ENCODE results near the gene SLC25A43.

SLC25A43 gene

GRCh38 chrX:119501511-119502148, 102.5 kb downstream of the SLC25A43 start:
- no peaks in the 10 kb centered on the region for H3F3A ChIP-seq (ENCODE audit: low read depth)
- no peak overlapping the region for H3K4me3 ChIP-seq (ENCODE audit: low read length, poor library complexity, severe bottlenecking)
- no peaks in the 10 kb centered on the region for H3K79me2 ChIP-seq (ENCODE audit: insufficient read depth, low read length)
- H3K9ac ChIP-seq (ENCODE audit: low read depth, low read length, poor library complexity, severe bottlenecking), result no peak overlapping the region
- H3K27me3 ChIP-seq (ENCODE audit: insufficient read depth, low read length, poor library complexity, severe bottlenecking), result no peaks in the 10 kb centered on the region
- no peak for TF ChIP-seq EZH2phosphoT487 (IDR thresholded peaks at IDR 0.05; ENCODE audit: borderline replicate concordance)
- TF ChIP-seq CTCF (conservative IDR thresholded peaks at IDR 0.05; ENCODE audit: low read length), result no peak
- H3K4me2 ChIP-seq (ENCODE audit: low read depth, low read length, poor library complexity, severe bottlenecking), result no peak overlapping the region
- H2AFZ ChIP-seq (ENCODE audit: low read length), result no peak overlapping the region
- no peaks in the 10 kb centered on the region for H4K20me1 ChIP-seq (ENCODE audit: insufficient read depth, low read length, poor library complexity, severe bottlenecking)
- H3K4me1 ChIP-seq (ENCODE audit: insufficient read depth, low read length, poor library complexity, severe bottlenecking), result peaks cover 4% of the 10 kb centered on the region
- H3K36me3 ChIP-seq (ENCODE audit: insufficient read depth, low read length), result no peaks in the 10 kb centered on the region
- no peaks in the 10 kb centered on the region for H3K9me3 ChIP-seq (ENCODE audit: insufficient read depth, low read depth, low read length)
- no peaks in the 10 kb centered on the region for H3K9me2 ChIP-seq (replicated peaks; ENCODE audit: low read depth, low read length)

- H3K9me2 ChIP-seq (replicated peaks; ENCODE audit: low read depth, low read length), result no peaks in the 10 kb centered on the region
- H4K20me1 ChIP-seq (ENCODE audit: insufficient read depth, low read length, poor library complexity, severe bottlenecking), result no peaks in the 10 kb centered on the region
- H3K9ac ChIP-seq (ENCODE audit: low read depth, low read length, poor library complexity, severe bottlenecking), result no peak overlapping the region
- no peak overlapping the region for H3K4me3 ChIP-seq (ENCODE audit: low read length, poor library complexity, severe bottlenecking)
- H2AFZ ChIP-seq (ENCODE audit: low read length), result no peak overlapping the region
- TF ChIP-seq CTCF (conservative IDR thresholded peaks at IDR 0.05; ENCODE audit: low read length) (no peak), EZH2phosphoT487 (IDR thresholded peaks at IDR 0.05; ENCODE audit: borderline replicate concordance) (no peak)
- no peaks in the 10 kb centered on the region for H3K9me3 ChIP-seq (ENCODE audit: insufficient read depth, low read depth, low read length)
- no peaks in the 10 kb centered on the region for H3K4me1 ChIP-seq (ENCODE audit: insufficient read depth, low read length, poor library complexity, severe bottlenecking)
- H3K79me2 ChIP-seq (ENCODE audit: insufficient read depth, low read length), result no peaks in the 10 kb centered on the region
- H3K36me3 ChIP-seq (ENCODE audit: insufficient read depth, low read length), result no peaks in the 10 kb centered on the region
- H3F3A ChIP-seq (ENCODE audit: low read depth), result no peaks in the 10 kb centered on the region
- H3K27me3 ChIP-seq (ENCODE audit: insufficient read depth, low read length, poor library complexity, severe bottlenecking), result no peaks in the 10 kb centered on the region
- no peak overlapping the region for H3K4me2 ChIP-seq (ENCODE audit: low read depth, low read length, poor library complexity, severe bottlenecking)
These were observed 103.8 kb downstream of the SLC25A43 start for GRCh38 chrX:119502727-119503483.

GRCh38 chrX:119503484-119503861, 104.3 kb downstream of the SLC25A43 start:
- no peaks in the 10 kb centered on the region for H3K79me2 ChIP-seq (ENCODE audit: insufficient read depth, low read length)
- no peak overlapping the region for H2AFZ ChIP-seq (ENCODE audit: low read length)
- no peak overlapping the region for H3K4me3 ChIP-seq (ENCODE audit: low read length, poor library complexity, severe bottlenecking)
- no peaks in the 10 kb centered on the region for H3K27me3 ChIP-seq (ENCODE audit: insufficient read depth, low read length, poor library complexity, severe bottlenecking)
- H3K9me3 ChIP-seq (ENCODE audit: insufficient read depth, low read depth, low read length), result no peaks in the 10 kb centered on the region
- TF ChIP-seq EZH2phosphoT487 (IDR thresholded peaks at IDR 0.05; ENCODE audit: borderline replicate concordance), result no peak
- TF ChIP-seq CTCF (conservative IDR thresholded peaks at IDR 0.05; ENCODE audit: low read length), result no peak
- H3K9ac ChIP-seq (ENCODE audit: low read depth, low read length, poor library complexity, severe bottlenecking), result no peak overlapping the region
- H4K20me1 ChIP-seq (ENCODE audit: insufficient read depth, low read length, poor library complexity, severe bottlenecking), result no peaks in the 10 kb centered on the region
- H3F3A ChIP-seq (ENCODE audit: low read depth), result no peaks in the 10 kb centered on the region
- H3K36me3 ChIP-seq (ENCODE audit: insufficient read depth, low read length), result no peaks in the 10 kb centered on the region
- H3K4me1 ChIP-seq (ENCODE audit: insufficient read depth, low read length, poor library complexity, severe bottlenecking), result no peaks in the 10 kb centered on the region
- no peak overlapping the region for H3K4me2 ChIP-seq (ENCODE audit: low read depth, low read length, poor library complexity, severe bottlenecking)
- no peaks in the 10 kb centered on the region for H3K9me2 ChIP-seq (replicated peaks; ENCODE audit: low read depth, low read length)
